GM12878 (cell line): ENCODE measurements around the gene N4BP2L2. TPM values are rescaled to one million over a fixed set of nuclear protein-coding genes. Genes with fewer than 3 reads are reported as not detected.

Experiments
- ATAC-seq: fragments of 200-7000 bp; cut with Tn5 transposase; 3 replicates; pipeline ENCODE4 v1.9.1; 2020; ENCODE audit warnings: mild to moderate bottlenecking, moderate library complexity
- BruUV-seq: library from RNA; stranded (reverse); fragments of 400-500 nt; replicated peaks from 2 replicates; lab custom pipeline; 2021; lab: Mats Ljungman, UMichigan
- CTCF ChIA-PET: fragments of 300-600 bp; sonication (Branson Sonifier 250); formaldehyde crosslinking; extraction: SDS; loops from one replicate; lab custom pipeline; 2021; ENCODE audit warnings: inconsistent platforms; lab: Yijun Ruan, JAX
- POLR2A ChIA-PET: fragments of 350-600 bp; formaldehyde crosslinking; extraction: SDS; loops from one replicate; lab custom pipeline; 2021; ENCODE audit warnings: inconsistent platforms; lab: Charles Lee
- RAD21 ChIA-PET: fragments of 300-600 bp; sonication (Branson Sonifier 250); formaldehyde crosslinking; loops from one replicate; lab custom pipeline; 2023; ENCODE audit warnings: antibody characterized with exemption; ENCODE audit not compliant: unreplicated experiment; lab: Charles Lee
- SMC1A ChIA-PET: fragments of 300-600 bp; sonication (Branson Sonifier 250); formaldehyde crosslinking; loops from one replicate; lab custom pipeline; 2023; ENCODE audit not compliant: unreplicated experiment, uncharacterized antibody; lab: Charles Lee
- DNase-seq: peaks from one replicate; pipeline ENCODE4 v3.0.0-alpha.2; 2011; ENCODE audit warnings: low read depth, low spot score
- FAIRE-seq: peaks from 3 replicates; lab custom pipeline; 2011; peaks lifted over from hg19 to GRCh38; lab: Jason Lieb, UNC
- H2AFZ ChIP-seq: 2 replicates; pipeline ENCODE4 v1.6.0; 2011; ENCODE audit warnings: low read depth, low read length, control low read depth; ENCODE audit not compliant: control insufficient read depth
- H3K27ac ChIP-seq: 2 replicates; pipeline ENCODE4 v1.5.1; 2011; ENCODE audit warnings: control low read depth; ENCODE audit not compliant: control insufficient read depth, insufficient read depth
- H3K27me3 ChIP-seq, 2 experiments: replicated peaks in 1 of 2; 2 replicates each; pipeline versions ENCODE4 v1.6.0 to v1.6.1; 2011; ENCODE audit warnings: low read length in 1 of 2; ENCODE audit not compliant: control insufficient read depth in 2 of 2, insufficient read depth in 2 of 2
- H3K36me3 ChIP-seq, 2 experiments: 2 replicates each; pipeline ENCODE4 v1.5.1; 2011; ENCODE audit warnings: low read length in 1 of 2; ENCODE audit not compliant: control insufficient read depth in 2 of 2, insufficient read depth in 2 of 2
- H3K4me1 ChIP-seq: 2 replicates; pipeline ENCODE4 v1.6.1; 2011; ENCODE audit warnings: mild to moderate bottlenecking, low read length, moderate library complexity, mixed read lengths; ENCODE audit not compliant: control insufficient read depth, insufficient read depth
- H3K4me2 ChIP-seq: 2 replicates; pipeline ENCODE4 v1.6.0; 2011; ENCODE audit warnings: control low read depth; ENCODE audit not compliant: control insufficient read depth, insufficient read depth
- H3K4me3 ChIP-seq: fragments of 200-600 bp; sonication (generic); 2 replicates; pipeline ENCODE4 v1.5.1; 2016
- H3K79me2 ChIP-seq: 2 replicates; pipeline ENCODE4 v1.6.0; 2011; ENCODE audit warnings: low read length; ENCODE audit not compliant: control insufficient read depth, insufficient read depth
- H3K9ac ChIP-seq: 2 replicates; pipeline ENCODE4 v1.8.0; 2011; ENCODE audit warnings: low read length, control low read depth, mixed read lengths; ENCODE audit not compliant: control insufficient read depth, insufficient read depth
- H3K9me3 ChIP-seq: replicated peaks from 3 replicates; pipeline ENCODE4 v1.5.1; 2011; ENCODE audit warnings: mild to moderate bottlenecking, low read length; ENCODE audit not compliant: control insufficient read depth, insufficient read depth
- H4K20me1 ChIP-seq: 2 replicates; pipeline ENCODE4 v1.6.0; 2011; ENCODE audit not compliant: control insufficient read depth, insufficient read depth
- CHD4 ChIP-seq: fragments of 200-600 bp; sonication (generic); IDR thresholded peaks from 2 replicates; pipeline ENCODE4 v1.6.1; 2016; ENCODE audit warnings: mild to moderate bottlenecking
- IRF5 ChIP-seq: fragments of 450-650 bp; IDR thresholded peaks from 2 replicates; pipeline ENCODE4 v1.6.1; 2017; ENCODE audit warnings: borderline replicate concordance
- MYB ChIP-seq: fragments of 150-350 bp; IDR thresholded peaks from 2 replicates; pipeline ENCODE4 v1.6.1; 2014; ENCODE audit warnings: mild to moderate bottlenecking, low read depth, low read length, borderline replicate concordance
- SMARCA5 ChIP-seq: fragments of 450-650 bp; IDR thresholded peaks from 2 replicates; pipeline ENCODE4 v1.6.1; 2017; ENCODE audit warnings: mild to moderate bottlenecking
- TCF3 ChIP-seq: IDR thresholded peaks from 2 replicates; pipeline ENCODE4 v1.6.1; 2012; ENCODE audit warnings: low read depth, mild to moderate bottlenecking, low read length, borderline replicate concordance; ENCODE audit not compliant: insufficient read depth
- USF1 ChIP-seq: IDR thresholded peaks from 2 replicates; pipeline ENCODE4 v1.6.1; 2011; ENCODE audit warnings: borderline replicate concordance, low read depth, mild to moderate bottlenecking, moderate library complexity, mixed read lengths, low read length; ENCODE audit not compliant: insufficient read depth; ENCODE audit errors: extremely low read length
- YY1 ChIP-seq: IDR thresholded peaks from 2 replicates; pipeline ENCODE4 v1.6.1; 2011; ENCODE audit warnings: low read depth, mild to moderate bottlenecking, low read length
- WGBS: methylation state at CpG from one replicate; pipeline ENCODE4 v1.1.6; 2016; ENCODE audit warnings: low lambda C conversion rate; ENCODE audit not compliant: insufficient replicate concordance, insufficient coverage; ENCODE audit errors: missing lambda C conversion rate; 5-methylcytosine and 5-hydroxymethylcytosine counted together
- in situ Hi-C: fragments of 300-500 bp; cut with MboI; formaldehyde crosslinking; loops from 9 replicates; pipeline ENCODE4 v1.14.3; 2018; ENCODE audit warnings: mixed read lengths
- intact Hi-C: fragments of 100-400 bp; cut with micrococcal nuclease; formaldehyde crosslinking; loops from one replicate; pipeline ENCODE4 v1.14.2; 2022; ENCODE audit not compliant: unreplicated experiment
- polyA plus RNA-seq, 11 experiments: library from polyadenylated mRNA; depleted of rRNA in 4 of 11; unstranded in 6 of 11; stranded (reverse) in 5 of 11; fragments of >200 nt; fragmentation: Nextera tagmentation in 4 of 11; fragmentation: Illumina TruSeq in 1 of 11; extraction: Ambion mirVana in 4 of 11; extraction: Trizol in 1 of 11; gene quantifications; 1 replicate in 1 of 11; 2 replicates in 10 of 11; pipeline versions ENCODE4 v1.2.1 to v1.2.3, GENCODE V29; 2011 to 2016; ENCODE audit warnings: inconsistent platforms in 2 of 11, missing spikeins in 2 of 11, low read depth in 1 of 11
- total RNA-seq, 4 experiments: library from RNA; depleted of rRNA in 3 of 4; stranded (reverse); fragments of >200 nt in 3 of 4; fragmentation: Illumina TruSeq in 1 of 4; extraction: Trizol in 1 of 4; gene quantifications; 2 replicates each; pipeline versions ENCODE4 v1.2.1 to v1.2.3, GENCODE V29; 2013 to 2021
- TF ChIP-seq, protein P1 (sequence below): fragments of 450-650 bp; IDR thresholded peaks from 2 replicates; pipeline ENCODE4 v1.6.1; 2017; ENCODE audit warnings: antibody characterized with exemption, mild to moderate bottlenecking, moderate library complexity
- TF ChIP-seq, protein P2 (sequence below): fragments of 150-350 bp; IDR thresholded peaks from 2 replicates; pipeline ENCODE4 v1.6.1; 2016; ENCODE audit warnings: low read depth, low read length
- TF ChIP-seq, protein P3 (sequence below): IDR thresholded peaks from 2 replicates; pipeline ENCODE4 v1.6.1; 2012; ENCODE audit warnings: low read depth, low read length, improper control_type of control experiment

N4BP2L2 gene
- total and polyA plus RNA-seq, 10 of the 15 experiments (the other 5 are each of a cell fraction or from before 2014, with no cell fraction given), result 41.7 to 87.1 (median 61.2) TPM

- TF ChIP-seq, protein P1, sequence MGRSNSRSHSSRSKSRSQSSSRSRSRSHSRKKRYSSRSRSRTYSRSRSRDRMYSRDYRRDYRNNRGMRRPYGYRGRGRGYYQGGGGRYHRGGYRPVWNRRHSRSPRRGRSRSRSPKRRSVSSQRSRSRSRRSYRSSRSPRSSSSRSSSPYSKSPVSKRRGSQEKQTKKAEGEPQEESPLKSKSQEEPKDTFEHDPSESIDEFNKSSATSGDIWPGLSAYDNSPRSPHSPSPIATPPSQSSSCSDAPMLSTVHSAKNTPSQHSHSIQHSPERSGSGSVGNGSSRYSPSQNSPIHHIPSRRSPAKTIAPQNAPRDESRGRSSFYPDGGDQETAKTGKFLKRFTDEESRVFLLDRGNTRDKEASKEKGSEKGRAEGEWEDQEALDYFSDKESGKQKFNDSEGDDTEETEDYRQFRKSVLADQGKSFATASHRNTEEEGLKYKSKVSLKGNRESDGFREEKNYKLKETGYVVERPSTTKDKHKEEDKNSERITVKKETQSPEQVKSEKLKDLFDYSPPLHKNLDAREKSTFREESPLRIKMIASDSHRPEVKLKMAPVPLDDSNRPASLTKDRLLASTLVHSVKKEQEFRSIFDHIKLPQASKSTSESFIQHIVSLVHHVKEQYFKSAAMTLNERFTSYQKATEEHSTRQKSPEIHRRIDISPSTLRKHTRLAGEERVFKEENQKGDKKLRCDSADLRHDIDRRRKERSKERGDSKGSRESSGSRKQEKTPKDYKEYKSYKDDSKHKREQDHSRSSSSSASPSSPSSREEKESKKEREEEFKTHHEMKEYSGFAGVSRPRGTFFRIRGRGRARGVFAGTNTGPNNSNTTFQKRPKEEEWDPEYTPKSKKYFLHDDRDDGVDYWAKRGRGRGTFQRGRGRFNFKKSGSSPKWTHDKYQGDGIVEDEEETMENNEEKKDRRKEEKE, result no peak
- TF ChIP-seq MYB, result no peak
These were observed 82.0 kb downstream of the N4BP2L2 start (continued) for GRCh38 chr13:32456591-32456990.

- no TSS peak for BruUV-seq
- no peak overlapping the region for H3K4me2 ChIP-seq
- FAIRE-seq (no peak), DNase-seq (no peak), ATAC-seq (no peak)
- no peaks in the 10 kb centered on the region for H3K4me1 ChIP-seq
- peaks cover 9% of the 10 kb centered on the region; the same call in 2 of the 3 replicates for H3K9me3 ChIP-seq
- WGBS, result 100% methylated on average over 2 of the region's 2 CpGs
- in situ Hi-C loops (no loop called here), intact Hi-C loops (no loop called here)
- H4K20me1 ChIP-seq, result no peaks in the 10 kb centered on the region
- ChIA-PET POLR2A (no interaction called here), SMC1A (no interaction called here), CTCF (no interaction called here), RAD21 (no interaction called here)
- no peak overlapping the region for H2AFZ ChIP-seq
- H3K36me3 ChIP-seq, result no peaks in the 10 kb centered on the region
- no peaks in the 10 kb centered on the region for H3K79me2 ChIP-seq
- TF ChIP-seq TCF3 (no peak), USF1 (no peak), SMARCA5 (no peak), CHD4 (no peak), IRF5 (no peak), YY1 (no peak)
- TF ChIP-seq, protein P2, sequence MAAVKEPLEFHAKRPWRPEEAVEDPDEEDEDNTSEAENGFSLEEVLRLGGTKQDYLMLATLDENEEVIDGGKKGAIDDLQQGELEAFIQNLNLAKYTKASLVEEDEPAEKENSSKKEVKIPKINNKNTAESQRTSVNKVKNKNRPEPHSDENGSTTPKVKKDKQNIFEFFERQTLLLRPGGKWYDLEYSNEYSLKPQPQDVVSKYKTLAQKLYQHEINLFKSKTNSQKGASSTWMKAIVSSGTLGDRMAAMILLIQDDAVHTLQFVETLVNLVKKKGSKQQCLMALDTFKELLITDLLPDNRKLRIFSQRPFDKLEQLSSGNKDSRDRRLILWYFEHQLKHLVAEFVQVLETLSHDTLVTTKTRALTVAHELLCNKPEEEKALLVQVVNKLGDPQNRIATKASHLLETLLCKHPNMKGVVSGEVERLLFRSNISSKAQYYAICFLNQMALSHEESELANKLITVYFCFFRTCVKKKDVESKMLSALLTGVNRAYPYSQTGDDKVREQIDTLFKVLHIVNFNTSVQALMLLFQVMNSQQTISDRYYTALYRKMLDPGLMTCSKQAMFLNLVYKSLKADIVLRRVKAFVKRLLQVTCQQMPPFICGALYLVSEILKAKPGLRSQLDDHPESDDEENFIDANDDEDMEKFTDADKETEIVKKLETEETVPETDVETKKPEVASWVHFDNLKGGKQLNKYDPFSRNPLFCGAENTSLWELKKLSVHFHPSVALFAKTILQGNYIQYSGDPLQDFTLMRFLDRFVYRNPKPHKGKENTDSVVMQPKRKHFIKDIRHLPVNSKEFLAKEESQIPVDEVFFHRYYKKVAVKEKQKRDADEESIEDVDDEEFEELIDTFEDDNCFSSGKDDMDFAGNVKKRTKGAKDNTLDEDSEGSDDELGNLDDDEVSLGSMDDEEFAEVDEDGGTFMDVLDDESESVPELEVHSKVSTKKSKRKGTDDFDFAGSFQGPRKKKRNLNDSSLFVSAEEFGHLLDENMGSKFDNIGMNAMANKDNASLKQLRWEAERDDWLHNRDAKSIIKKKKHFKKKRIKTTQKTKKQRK, result no peak
- TF ChIP-seq, protein P3, sequence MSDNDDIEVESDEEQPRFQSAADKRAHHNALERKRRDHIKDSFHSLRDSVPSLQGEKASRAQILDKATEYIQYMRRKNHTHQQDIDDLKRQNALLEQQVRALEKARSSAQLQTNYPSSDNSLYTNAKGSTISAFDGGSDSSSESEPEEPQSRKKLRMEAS, result no peak
- H3K27me3 ChIP-seq, result no peaks in the 10 kb centered on the region
- no peak overlapping the region for H3K4me3 ChIP-seq
- no peak overlapping the region for H3K27ac ChIP-seq
- no peak overlapping the region for H3K9ac ChIP-seq
These were observed 83.0 kb downstream of the N4BP2L2 start for GRCh38 chr13:32455594-32455903.
